GM19099 (cell line): ENCODE measurements around the gene ROCK2.

ENCODE experiments used
- POLR2A ChIP-seq: IDR thresholded peaks from 3 replicates; pipeline ENCODE4 v1.6.1; 2011; ENCODE audit warnings: low read depth; ENCODE audit not compliant: insufficient read length; ENCODE audit errors: extremely low read depth

Gene ROCK2

GRCh38 chr2:11355194-11356053, 11.0 kb upstream of the ROCK2 start:
- no peak for TF ChIP-seq POLR2A

- TF ChIP-seq POLR2A: no peak
These were observed 10.1 kb upstream of the ROCK2 start for GRCh38 chr2:11354363-11355154.

DNA sequence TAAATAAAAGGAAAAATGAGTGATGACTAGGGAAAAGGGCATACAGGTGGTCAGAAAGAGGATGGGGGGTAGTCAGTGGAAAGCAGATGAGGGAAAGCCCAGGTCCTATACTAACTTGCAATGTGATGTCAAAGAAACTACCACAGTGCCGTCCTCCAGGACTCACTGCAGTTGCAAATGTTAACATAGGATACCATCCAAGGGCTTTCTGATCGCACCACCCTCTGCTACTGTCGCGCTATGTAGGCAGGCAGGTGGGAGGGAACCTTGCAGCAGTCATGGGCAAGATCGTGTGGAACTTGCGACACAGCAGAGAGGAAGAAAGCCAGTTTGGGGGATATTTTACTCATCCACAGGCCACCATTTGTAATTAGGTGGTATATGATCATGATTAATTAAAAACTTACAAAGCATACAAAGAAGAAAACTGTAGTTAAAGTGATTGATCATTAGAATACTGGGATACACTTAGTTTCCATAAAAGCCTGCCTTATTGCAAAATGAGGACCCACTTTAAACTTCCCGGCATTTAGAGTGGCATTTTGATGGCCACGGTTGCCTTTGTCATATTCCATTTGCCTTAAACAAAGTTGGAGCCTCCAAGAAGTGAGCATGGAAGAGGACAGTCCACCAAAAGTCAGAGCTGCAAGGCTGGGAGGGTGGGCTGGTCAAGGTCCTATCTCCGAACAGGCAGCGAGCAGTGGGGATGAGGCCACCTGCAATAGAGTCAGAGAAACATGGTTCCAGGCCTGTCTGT, 8.5 kb upstream of the ROCK2 start:
- no peak for TF ChIP-seq POLR2A

GRCh38 chr2:11348209-11348749, 3.8 kb upstream of the ROCK2 start:
- TF ChIP-seq POLR2A: no peak

- no peak for TF ChIP-seq POLR2A
These were observed 3.0 kb upstream of the ROCK2 start for GRCh38 chr2:11347403-11347959.

DNA sequence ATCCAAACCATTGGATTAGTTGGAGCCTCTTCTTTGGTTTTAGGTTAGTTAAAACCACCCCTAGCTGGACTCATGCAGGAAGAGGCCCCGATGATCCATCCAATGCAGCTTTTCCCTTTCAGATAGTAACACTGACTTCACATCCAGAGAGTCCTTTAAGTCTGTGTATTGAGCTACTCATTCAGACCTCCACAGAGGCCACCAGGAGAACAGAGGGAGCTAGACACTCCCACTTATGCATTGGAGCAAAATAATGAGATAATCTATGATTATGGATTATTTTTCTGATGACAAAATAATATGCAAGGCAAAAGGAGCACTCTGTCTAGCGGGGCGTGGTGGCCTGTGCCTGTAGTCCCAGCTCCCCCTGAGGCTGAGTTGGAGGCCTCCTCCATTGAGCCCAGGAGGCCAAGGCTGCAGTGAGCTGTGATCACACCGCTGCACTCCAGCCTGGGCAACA, 1.6 kb upstream of the ROCK2 start:
- TF ChIP-seq POLR2A: no peak

- TF ChIP-seq POLR2A: no peak
These were observed 681 bp upstream of the ROCK2 start for GRCh38 chr2:11344956-11345677.

DNA sequence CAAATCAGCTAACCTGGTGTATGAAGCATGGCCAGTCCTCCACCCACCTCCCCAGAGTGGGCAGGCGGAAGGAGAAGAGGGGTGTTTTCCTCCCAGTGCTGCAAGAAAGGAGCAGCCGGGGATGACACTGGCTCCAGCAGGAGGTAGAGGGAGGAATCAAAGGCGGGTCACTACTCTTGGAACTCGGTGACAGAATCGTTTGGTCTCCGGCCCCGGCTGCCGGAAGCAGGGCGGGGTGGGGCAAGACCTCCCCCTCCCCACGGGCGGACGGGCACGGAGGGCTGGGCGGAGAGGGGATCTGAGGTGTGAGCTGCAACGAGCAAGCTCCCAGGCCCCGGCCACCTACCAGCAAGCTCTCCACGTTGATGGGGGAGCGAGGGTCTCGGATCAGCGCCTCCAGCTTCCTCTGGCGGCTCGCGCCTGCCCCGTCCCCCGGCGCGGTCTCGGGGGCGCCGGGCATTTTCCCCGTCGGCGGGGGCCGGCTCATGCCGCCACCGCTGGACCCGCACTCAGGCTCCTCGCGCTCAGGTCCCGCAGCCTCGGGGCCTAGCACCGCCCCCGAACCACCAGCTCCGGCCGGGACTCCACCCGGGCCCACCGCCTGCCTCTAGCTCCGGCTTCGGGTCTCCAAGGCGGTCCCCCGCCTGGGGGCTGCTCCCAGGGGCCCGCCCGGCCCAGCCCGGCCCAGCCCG, 640 bp downstream of the ROCK2 start:
- no peak for TF ChIP-seq POLR2A

DNA sequence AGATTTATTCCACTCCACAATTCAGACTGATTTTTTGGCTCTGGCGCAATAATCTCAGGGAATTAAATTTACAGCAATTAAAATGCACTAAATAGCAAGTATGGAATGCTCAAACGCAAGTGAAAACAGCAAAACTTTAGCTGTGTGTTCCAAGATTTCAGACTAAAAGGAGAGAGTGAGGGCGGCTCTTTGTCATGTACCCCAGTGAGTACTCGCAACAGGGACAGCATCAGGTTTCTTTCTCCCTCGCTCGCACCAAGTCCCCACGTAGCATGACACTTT, 1.1 kb downstream of the ROCK2 start:
- no peak for TF ChIP-seq POLR2A

GRCh38 chr2:11342551-11343367, 1.7 kb downstream of the ROCK2 start:
- no peak for TF ChIP-seq POLR2A

GRCh38 chr2:11340717-11341116, 3.7 kb downstream of the ROCK2 start:
- no peak for TF ChIP-seq POLR2A

GRCh38 chr2:11339508-11340083, 4.8 kb downstream of the ROCK2 start:
- no peak for TF ChIP-seq POLR2A
